Bronchial epithelial cell (primary cell): ENCODE results near the gene PRMT3. TPM values are rescaled to one million over a fixed set of nuclear protein-coding genes. Genes with fewer than 3 reads are reported as not detected.

Experiments
- DNase-seq: peaks from one replicate; pipeline ENCODE4 v3.0.0-alpha.2; 2010; ENCODE audit warnings: low read depth
- FAIRE-seq: peaks from 2 replicates; lab custom pipeline; 2011; peaks lifted over from hg19 to GRCh38; lab: Jason Lieb, UNC
- H3K27me3 ChIP-seq: 2 replicates; pipeline ENCODE4 v1.5.1; 2011; ENCODE audit warnings: low read length; ENCODE audit not compliant: control insufficient read depth, insufficient read depth
- H3K36me3 ChIP-seq: 2 replicates; pipeline ENCODE4 v1.5.1; 2011; ENCODE audit warnings: low read length; ENCODE audit not compliant: control insufficient read depth, insufficient read depth
- H3K4me3 ChIP-seq: 2 replicates; pipeline ENCODE4 v1.5.1; 2011; ENCODE audit warnings: mild to moderate bottlenecking, low read depth, low read length, control low read depth
- total RNA-seq: library from RNA; depleted of rRNA; stranded (reverse); fragments of >200 nt; gene quantifications from 2 replicates; pipeline ENCODE4 v1.2.1, GENCODE V29; 2014
- TF ChIP-seq, protein P1 (sequence below): IDR thresholded peaks from 2 replicates; pipeline ENCODE4 v1.5.1; 2011; ENCODE audit warnings: mild to moderate bottlenecking, moderate library complexity, low read length, control low read depth, inconsistent platforms; ENCODE audit not compliant: insufficient read depth, severe bottlenecking

PRMT3 gene
- total RNA-seq, 1 donor from 2014 or later = 26.9 TPM

DNA sequence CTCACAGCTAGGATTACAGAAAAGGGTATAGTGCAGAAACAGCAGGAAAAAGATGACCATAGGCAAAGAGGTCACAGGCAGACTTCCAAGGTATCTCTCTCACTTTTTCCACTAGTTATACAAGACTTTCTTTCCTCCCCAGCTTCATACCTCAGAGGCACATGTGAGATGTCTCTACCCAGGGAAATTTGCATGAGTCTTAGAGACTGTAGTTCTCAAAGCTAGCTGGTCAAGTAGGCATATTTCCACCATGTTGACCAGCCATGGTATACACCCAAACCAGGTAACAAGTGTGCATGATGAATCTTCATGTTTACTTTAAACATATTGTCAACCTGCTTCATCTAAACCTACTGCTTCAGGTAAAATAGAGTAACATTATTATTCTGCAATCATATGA is 27.9 kb downstream of the PRMT3 start:
- no peaks in the 10 kb centered on the region for H3K27me3 ChIP-seq
- peaks cover 2% of the 10 kb centered on the region for H3K36me3 ChIP-seq
- TF ChIP-seq, protein P1, sequence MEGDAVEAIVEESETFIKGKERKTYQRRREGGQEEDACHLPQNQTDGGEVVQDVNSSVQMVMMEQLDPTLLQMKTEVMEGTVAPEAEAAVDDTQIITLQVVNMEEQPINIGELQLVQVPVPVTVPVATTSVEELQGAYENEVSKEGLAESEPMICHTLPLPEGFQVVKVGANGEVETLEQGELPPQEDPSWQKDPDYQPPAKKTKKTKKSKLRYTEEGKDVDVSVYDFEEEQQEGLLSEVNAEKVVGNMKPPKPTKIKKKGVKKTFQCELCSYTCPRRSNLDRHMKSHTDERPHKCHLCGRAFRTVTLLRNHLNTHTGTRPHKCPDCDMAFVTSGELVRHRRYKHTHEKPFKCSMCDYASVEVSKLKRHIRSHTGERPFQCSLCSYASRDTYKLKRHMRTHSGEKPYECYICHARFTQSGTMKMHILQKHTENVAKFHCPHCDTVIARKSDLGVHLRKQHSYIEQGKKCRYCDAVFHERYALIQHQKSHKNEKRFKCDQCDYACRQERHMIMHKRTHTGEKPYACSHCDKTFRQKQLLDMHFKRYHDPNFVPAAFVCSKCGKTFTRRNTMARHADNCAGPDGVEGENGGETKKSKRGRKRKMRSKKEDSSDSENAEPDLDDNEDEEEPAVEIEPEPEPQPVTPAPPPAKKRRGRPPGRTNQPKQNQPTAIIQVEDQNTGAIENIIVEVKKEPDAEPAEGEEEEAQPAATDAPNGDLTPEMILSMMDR = no peak
- DNase-seq (no peak), FAIRE-seq (no peak)
- H3K4me3 ChIP-seq = no peak overlapping the region

DNA sequence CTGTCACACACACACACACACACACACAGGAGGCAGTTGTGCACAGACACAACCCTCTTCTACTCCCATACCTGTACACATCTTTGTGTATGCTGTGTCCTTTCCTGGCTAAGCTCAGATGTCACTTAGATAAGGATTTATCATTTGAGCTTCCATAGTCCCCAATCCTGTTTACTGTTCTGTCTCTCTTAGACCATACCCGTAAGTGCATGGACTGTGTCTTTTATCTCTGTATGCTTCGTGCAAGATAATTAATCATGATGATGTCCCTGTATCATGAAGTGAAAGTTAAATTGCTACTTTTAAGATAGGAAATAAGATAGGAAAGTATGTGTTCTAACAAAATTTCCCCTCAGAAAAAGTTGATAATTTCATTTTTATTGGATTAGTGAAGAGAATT is 30.3 kb downstream of the PRMT3 start:
- Histone ChIP-seq H3K27me3 (no peaks in the 10 kb centered on the region), H3K4me3 (no peak overlapping the region), H3K36me3 (peaks cover 4% of the 10 kb centered on the region)
- FAIRE-seq (no peak), DNase-seq (no peak)
- TF ChIP-seq, protein P1 = no peak

DNA sequence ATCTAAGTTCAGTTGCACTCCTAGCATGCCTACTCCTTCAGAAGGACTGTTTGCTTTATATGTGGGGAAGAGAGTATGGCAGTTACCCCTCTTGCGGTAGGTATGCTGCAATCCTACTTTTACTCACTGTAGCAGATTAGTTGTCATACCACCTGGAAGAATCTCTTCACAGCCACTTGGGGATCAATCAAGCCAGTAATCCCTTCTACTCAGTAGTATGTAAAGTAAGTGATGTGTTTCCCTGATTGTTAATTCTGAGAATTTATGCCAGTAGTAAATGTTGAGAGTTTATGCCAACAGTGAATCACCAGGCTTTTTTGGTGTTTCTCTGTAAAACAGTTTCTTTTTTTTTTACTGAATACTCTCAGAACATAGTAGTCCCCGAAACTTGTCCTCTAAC is 34.4 kb downstream of the PRMT3 start:
- H3K36me3 ChIP-seq = peaks cover 4% of the 10 kb centered on the region
- no peak overlapping the region for H3K4me3 ChIP-seq
- no peak for FAIRE-seq
- no peaks in the 10 kb centered on the region for H3K27me3 ChIP-seq
- TF ChIP-seq, protein P1 = no peak
- DNase-seq = no peak

DNA sequence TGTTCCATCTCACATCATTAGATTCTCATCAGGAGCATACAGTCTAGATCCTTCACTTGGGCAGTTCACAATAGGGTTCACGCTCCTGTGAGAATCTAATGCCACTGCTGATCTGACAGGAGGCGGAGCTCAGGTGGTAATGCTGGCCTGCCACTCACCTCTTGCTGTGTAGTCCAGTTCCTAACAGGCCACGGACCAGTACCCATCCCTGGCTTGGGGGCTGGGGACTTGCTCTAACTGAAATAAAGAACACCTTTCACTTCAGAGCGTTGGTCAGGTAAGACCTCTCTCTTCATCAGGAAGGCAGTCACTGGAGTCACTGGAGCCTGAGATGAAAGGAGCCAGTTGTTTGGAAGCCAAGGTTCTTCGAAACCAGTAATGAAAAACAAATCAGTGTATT is 41.7 kb downstream of the PRMT3 start:
- TF ChIP-seq, protein P1 = no peak
- DNase-seq (no peak), FAIRE-seq (peak; percentile 68)
- Histone ChIP-seq H3K36me3 (no peaks in the 10 kb centered on the region), H3K27me3 (no peaks in the 10 kb centered on the region), H3K4me3 (no peak overlapping the region)

DNA sequence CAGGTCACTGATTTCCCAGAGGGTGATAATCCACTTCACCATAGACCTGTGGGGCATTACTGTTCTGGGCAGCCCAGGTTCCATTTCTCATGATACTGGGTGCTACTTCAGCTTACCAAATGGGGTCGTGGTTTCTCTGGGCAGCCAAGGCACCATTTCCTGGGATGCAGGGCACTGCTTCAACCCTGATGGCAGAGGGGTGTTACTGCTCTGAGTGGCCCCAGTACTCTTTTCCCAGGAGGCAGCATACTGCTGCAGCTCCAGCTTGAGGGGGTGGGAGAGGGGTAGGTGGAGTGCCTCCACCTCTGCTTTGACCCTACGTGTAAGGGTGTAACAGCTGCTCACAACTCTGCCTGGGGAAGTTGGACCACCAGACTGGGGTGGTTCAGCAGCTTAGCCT is 51.1 kb downstream of the PRMT3 start:
- TF ChIP-seq, protein P1 = no peak
- no peak overlapping the region for H3K4me3 ChIP-seq
- DNase-seq = no peak
- no peaks in the 10 kb centered on the region for H3K27me3 ChIP-seq
- H3K36me3 ChIP-seq = peaks cover 3% of the 10 kb centered on the region
- peak; percentile 66 for FAIRE-seq

DNA sequence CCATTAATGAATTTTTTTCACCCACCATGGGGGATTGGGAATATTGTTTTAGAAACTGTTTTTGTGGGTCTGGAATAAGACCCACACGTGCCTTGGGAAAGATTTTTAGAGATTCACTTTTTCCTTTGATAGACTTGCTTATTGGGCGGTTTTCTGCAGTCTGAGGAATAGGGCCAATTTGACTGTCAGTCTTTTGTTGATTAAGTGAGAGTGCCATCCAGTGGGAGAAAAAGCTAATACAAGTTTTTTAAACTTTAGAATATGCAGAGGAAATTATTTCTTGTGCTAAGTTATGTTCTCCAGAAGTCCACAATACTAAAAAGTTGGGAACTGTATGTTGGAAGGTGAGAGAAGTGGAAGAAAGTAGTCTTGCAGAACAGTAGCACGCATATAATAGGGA is 56.1 kb downstream of the PRMT3 start:
- TF ChIP-seq, protein P1 = peak; percentile 25
- H3K4me3 ChIP-seq = no peak overlapping the region
- DNase-seq (peak; percentile 35), FAIRE-seq (no peak)
- peaks cover 1% of the 10 kb centered on the region for H3K36me3 ChIP-seq
- no peaks in the 10 kb centered on the region for H3K27me3 ChIP-seq
